Kidney tubule cell (primary cell): ENCODE measurements around the gene NNAT.

Experiments used
- DNase-seq: peaks from one replicate; pipeline ENCODE4 v3.0.0-alpha.2; 2018; ENCODE audit warnings: low spot score

Gene NNAT

DNA sequence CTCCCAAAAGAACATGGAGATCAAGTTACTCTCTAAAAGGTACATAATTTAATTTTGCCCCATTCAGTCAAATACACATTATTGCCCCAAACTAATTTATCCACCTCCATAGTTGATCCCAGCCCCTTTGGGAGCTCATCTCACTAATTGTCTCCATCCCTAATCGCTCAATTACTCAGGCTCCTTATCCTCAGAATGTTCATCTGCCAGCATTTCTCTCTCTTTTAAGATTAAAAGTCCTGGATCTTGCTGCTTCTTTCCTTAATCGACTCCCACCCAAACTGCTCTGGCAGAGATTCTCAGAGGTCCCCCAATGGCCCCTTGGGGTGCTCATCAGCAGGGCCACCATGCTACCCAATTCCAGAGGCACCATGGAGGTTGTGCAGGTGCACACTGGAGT lies 18.4 kb upstream of the NNAT start:
- DNase-seq: no peak

DNA sequence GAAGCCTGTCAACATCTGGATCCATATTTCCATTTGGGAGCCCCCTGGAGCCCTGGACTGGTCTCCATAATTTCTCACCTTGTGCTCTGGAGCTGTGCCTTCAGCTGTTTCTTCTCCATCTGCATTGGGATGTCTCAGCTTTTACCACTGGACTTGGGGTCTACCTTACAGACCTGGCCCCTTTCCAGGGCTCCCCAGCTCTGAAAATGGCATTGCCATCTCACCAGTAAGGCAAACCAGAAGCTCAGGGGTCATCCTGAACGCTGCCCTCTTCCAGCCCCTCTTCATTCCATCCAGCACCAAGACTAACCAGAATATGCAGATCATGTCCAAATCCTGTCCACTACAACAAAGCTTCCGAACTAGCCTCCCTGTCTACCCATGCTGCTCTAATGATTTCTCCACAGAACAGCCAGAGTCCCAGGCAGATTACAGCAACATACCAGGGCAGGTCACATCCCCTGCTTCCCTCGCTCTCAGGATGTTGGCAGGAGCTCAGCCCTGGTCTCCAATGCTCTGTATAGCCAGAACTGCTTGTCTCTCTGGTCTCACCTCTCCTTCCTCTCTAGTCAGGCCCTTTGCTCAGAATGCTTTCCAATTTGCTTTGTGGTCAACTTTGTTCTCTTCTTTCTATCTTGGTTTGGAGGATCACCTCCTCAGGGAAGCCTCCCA lies 17.7 kb upstream of the NNAT start:
- no peak for DNase-seq

DNA sequence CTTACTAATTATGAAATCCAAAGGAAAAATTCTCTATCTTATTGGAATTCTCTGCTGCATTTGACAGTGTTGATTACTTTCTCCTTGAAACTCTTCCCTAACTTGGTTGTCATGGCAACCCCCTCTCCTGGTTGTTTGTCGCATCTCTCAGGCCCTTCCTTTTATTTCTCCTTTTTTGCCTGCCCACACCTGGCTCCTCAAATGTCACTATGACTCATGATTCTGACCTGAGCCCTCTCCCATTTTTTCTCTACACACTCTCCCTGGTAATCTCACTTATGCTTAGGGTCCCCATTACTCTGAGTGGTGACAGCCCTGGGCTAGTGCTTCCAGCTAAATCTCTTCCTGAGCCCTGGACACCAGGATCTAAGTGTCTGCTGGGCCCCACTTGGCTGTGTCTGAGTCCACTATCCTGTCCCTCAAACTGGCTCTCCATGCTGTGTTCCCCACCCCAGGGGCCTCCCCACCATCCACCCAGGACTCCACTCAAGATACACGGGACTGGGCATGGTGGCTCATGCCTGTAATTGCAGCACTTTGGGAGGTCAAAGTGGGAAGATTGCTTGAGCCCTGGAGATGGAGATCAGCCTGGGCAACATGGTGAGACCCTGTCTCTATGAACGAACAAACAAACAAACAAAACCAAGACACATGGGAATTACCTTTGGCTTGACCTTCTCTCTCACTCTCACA lies 16.5 kb upstream of the NNAT start:
- DNase-seq: peak; percentile 30

DNA sequence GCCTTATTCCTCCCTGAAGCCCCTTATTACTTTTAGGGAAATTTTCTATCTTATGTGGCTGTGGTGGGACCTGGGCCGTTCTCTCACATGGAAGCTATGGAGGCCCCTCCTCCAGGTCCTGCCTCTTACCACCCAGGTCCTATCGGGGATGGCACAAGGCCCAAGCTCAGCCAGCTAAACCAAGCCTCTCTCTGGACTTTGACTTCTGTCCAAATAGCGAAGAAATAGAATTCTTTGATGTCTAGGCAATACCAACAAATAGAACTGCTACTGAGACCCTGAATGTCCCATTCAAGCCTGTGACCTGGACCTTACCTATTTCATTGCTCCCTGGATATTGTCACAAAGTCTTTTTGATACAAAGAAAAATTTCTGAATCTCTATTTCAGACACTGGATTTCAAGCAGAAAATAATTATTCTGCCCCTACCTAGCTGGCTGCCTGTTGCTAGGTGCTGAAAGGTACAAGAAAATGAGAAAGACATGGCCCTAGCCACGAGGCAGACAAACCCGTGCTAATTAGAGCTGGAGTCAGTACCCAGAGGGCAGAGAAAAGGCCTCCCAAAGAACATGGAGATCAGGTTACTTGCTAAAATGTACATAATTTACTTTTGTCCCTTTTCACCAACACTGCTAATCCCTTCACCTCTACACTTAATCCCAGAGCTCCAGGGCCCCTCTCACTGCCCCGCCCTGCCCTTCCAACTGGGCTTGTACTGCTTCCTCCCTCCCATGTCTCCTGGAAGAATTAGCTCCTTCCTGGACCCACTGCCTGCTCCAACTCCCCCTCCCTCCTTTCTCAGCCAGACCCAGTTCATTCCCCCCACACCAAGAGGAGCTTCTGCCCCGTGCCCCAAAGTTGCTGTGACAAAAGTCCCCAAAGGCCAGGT lies 15.5 kb upstream of the NNAT start:
- DNase-seq: no peak

DNA sequence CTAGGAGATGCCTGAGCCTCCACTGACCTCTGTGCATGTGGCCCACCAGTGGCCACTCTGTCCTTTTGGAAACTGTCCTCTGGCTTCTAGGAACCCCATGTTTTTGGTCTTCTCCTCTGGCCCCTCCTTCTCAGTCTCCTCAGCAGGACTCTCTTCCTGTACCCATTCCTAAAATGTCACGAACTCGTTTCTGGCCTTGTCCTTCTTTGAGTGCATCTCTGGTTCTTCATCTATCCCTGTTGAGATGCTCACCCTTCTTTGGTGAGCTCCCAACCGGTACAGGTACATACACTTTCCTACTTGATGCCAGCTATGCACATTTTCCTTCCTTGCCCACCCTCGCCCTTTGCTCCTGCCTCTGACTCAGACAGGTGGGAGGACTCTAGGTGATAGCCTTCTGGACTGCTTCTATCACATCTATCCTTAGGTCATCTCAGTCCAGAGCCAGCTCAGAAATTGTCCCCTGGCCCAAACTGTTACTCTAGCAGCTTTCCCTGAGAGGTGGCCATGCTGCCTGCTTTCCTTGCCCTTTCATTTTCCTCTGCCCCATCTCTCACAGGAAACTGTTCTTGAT lies 14.8 kb upstream of the NNAT start:
- no peak for DNase-seq

DNA sequence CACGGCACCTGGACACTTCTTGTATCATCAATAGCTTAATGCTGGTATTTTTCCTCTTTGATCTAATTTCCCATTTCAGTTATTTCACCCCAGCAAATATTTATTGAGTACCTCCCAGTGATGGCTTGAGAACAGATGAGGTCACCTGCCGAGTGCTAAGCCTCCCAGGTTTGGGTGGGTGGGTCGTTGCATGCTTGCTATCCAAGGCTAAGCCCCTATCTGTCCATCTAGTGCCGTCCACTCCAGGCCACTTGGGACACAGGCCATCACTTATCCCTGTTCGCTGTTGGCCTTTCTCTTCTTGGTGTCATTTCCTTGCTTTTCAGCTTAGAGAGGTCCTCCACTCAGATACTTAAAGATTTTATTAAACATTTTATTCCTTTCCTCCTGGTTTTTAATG lies 10.8 kb upstream of the NNAT start:
- no peak for DNase-seq

DNA sequence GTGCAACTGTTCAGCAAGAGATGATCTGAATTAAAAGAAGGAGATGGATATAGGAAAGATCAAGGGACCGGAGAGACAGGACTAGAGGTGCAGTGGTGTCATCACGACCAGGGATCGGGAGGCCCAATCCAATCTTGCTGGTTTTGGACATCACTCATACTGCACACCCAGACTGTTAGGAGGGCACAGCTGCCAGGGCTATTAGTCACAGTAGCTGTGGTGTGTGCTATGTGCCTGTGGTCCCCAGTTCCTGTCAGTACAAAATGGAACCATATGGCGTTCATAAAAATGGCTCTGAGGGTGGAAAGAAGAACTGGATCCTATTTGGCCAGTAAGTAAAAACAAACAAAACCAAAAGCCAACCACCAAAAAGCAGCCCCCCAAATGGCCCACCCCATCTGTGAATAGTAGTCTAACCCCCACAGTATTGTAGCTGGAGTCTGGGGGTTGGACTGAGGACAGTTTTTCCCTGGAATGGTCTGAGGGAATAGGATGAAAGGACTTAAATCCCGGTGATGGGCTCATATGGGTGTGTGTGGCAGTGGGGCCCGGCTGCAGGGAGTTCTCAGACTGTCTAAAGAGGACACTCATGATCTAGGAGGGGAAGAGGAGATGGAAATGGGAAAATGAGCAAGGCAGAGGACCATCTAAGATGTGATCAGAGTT lies 9.3 kb upstream of the NNAT start:
- peak; percentile 43 for DNase-seq

DNA sequence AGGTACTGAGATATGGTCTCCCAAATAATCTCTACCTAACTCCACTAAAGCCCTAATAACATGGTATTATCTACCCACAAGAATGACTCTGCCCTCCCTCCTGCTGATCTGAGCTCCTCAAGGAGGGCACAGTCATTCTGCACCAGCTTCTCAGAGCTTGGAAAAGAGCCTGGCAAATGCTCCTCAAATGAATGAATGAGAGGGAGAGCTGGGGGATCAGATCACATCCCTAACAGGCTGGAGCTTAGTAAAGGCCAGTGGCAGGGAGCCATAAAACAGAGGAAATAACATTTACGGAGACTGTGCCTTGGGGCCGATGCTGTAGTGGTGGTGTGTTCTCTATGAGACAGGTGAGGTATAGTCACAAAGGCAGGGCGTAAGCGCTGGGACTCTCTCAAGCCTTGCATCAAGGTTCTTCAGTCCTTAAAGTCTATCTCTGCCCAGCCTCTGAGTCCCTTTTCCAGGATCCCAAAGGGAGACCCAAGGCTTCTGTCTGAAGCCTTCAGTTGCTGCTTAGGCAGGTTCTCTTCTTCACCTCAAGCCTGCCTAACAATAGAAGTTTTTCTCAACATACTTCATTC lies 7.2 kb upstream of the NNAT start:
- no peak for DNase-seq

DNA sequence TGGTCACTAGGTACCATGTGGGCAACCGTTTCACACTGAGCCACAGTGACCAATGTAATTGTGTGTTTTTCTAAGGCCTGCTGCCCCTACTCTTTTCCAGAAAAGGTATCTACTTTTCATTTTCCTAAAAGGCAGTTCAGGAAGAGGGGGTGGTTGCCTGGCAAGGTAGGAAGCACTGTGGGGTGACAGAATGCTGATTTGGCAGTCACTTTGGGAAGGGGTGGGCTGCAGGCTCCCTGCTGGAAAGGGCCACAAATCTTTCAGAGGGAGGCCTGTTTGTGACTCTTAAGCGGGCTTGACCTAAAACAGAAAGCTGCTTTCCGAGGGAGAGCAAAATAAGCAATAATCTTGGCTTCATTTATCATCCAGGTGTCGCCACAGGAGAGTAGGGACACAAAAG lies 5.2 kb upstream of the NNAT start:
- no peak for DNase-seq

DNA sequence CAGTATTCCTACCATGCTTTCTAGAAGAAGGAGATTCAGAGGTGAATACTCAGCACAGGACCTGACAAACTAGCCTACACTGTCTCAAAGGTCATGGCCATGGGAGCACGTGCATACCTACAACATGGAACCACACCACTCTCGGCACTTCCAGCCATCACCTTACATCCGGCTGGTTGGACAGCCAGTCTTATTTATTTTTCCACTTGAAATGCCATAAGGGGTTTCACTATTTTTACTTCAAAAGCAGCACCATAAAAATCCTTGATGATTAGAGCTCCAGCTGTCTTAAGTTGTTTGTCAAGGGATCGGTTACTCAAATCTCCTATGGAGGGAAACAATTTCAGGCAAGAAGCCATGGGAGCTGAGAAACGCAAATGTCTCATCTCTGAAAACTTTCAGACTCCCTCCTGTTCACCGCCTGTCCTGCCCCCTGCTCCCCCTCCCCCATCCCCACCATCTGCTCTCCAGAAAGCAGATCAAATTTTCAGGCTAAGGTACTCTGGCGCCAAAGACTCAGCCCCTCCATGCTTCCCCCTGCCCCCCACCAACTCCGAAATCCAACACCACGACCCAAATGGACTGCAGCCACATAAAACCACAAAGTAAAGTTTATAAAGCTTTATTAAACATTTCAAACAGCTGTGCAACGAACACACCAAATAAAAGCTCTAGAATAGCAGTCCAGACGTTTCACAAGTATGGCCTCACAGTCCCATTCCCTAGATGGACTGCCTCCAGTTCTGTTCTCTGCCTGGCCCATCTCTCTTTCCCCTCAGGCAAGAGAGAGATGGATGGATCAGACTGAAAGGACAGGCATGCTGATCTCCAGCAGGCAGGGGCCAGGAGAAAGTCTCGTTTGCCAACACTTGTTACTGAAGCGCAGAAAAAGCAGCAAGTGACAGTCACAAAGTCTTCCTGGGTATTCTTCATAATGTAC lies 4.0 kb upstream of the NNAT start:
- no peak for DNase-seq

DNA sequence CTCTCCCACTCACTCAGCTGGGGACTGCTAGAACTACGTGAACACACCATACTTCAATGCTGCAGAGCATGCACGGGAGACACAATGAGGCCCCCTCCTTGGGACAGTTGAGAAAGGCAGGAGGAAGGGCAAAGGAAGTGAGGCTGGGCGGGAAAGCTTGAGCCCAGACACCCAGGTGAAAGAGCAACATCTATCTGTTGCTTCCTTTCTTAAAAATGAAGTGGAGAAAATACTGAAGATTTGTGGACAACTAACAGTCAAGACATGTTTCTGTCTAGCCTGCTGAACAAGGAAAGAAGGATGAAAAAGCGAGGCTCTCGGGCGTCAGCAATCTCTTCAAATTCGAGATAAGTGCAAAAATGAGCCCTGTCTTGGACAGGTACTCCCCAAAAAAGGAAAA lies 3.0 kb upstream of the NNAT start:
- DNase-seq: no peak

DNA sequence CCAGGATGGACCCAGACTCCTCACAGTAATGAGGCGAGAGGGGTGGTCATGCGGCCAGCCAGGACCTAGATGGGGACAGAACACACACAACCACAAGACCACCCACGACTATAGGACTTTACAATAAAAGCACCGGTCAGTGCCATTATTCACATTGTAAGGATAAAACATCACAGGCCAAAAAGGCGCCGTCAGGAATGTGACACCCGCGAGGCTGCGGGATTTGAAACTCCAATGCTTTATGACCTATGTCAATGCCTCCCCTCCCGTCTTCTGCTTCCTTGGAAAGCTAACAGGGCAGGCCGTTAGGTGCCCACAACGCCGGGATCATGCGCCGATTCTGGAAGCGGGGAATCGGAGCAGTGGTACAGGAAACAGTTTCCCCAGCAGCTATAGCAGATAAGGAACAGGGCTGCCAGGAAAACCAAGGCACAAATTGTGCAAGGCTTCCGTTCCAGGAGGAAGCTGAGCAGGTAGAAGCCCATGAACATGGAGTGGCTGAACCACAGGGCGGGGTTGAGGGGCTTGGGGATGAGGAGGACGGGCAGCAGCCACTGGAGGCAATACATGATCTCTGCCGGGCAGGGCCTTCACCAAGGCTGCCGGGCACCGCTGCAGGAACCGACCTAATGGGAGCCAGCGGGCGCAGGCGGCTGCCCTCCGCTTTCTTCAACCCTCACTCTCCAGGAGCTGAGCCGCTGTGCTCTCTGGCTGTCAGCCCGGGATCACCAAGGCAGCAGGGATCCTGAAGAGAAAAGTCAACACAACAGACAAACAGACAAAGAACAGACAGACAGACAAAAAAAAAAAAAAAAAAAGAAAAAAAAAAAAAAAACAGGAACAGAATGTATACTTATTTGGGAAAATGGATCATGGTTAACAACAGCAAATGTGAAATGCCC lies 2.2 kb upstream of the NNAT start:
- no peak for DNase-seq

DNA sequence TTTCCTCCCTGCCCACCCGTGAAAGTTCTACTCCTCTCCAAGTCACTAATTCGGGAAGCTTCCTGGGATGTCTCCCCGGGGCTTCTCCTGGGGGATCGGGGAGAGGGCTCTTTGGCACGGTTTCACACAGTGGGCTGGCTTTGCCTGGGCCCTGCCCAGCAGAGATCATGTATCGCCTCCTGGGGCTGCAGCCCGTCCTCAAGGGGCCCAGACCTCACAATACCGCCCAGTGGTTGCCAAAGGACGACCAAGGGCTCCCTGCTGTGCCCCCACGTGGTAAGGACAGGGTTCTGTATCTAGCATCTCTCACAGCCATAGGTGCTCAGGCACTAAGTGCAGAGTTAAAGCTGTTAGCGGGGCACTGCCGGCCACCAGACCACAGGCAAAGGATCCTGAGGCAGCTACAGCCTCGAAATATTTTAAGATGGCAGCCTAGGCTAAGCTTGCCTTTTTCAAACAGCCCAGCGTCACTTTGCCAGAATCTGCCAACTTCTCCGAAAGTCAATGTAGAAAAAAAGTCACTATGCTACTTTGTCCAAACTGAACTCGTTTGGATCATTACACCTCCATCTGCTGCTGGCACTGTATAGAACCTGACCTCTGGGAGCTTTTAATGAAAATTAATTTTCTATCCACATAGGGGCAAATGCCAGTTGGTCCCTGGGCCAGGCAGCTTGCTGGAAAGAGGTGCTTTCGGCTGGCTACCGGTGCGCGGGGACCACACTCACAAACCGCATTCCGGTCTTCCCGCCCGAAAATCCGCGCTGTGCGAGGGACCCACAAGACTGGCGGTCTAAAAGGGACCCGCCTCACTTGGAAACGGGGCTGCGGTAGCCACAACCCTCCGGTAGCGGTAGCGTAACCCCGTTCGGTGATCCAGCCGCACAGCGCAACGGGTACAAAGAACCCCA lies 1.3 kb upstream of the NNAT start:
- DNase-seq: no peak

DNA sequence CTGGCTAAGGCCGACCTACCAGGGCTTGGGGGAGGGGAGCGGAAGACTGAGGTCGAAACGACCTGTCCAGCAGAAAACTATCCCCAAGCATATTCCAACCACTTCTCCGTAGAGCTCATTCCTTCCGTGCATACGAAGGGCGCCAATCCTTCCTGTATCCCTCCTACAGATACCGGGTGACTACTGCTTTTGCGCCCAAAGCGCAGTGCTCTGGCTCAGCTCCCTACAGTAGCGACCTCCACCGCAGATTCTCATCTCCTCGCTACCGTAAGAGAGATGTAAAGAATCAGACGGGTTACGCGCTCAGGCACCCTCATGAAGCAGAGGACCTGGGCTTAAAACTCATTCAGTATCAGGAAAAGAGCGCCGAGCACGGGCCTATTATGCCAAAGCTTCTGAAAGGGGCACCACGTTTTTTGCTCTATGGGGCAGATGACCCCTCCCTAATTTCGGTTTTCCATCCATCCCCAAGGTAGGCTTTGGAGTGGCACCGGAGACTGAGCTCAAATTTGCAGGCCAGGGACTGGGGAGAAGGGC lies 563 bp upstream of the NNAT start:
- DNase-seq: no peak

DNA sequence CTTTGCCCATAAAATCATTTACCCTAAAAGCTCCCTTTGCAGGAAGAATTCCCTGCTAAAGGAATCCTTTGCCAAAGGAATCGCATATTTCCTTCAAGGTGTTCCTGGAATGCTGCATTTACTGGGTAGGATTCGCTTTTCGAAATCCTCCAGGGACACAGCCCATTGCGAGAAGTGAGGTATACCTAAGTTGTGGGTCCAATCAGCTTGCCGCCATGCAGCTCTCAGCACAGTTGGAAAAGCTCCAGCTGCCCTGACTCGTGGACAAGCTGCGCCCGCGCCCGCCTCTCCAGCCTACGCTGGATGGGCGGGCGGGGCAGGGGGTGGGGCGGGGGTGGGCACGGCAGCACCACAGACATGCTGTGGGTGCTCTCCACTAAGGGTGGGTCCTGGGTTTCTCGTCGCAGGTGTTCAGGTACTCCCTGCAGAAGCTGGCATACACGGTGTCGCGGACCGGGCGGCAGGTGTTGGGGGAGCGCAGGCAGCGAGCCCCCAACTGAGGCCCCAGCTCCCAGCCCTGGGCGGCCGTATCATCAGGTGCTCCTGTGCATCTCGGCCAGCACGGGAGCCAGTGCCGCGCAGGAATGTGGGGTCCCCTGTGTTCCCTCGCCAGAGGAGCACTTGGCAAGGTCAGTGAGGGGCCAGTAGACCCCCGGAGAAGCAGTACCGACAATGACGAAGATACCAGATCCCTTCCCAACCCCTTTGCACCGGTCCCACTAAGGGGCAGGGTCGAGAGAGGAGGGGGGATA lies 1.4 kb downstream of the NNAT start:
- DNase-seq: peak; percentile 50

DNA sequence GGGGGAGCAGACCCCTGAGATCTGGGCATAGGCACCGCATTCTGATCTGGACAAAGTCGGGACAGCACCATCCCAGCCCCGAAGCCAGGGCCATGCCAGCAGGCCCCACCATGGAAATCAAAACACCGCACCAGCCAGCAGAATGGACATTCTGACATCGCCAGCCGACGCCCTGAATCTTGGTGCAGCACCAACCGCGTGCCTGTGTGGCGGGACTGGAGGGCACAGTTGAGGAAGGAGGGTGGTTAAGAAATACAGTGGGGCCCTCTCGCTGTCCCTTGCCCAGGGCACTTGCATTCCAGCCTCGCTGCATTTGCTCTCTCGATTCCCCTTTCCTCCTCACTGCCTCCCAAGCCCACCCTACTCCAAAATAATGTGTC lies 2.0 kb downstream of the NNAT start:
- no peak for DNase-seq

DNA sequence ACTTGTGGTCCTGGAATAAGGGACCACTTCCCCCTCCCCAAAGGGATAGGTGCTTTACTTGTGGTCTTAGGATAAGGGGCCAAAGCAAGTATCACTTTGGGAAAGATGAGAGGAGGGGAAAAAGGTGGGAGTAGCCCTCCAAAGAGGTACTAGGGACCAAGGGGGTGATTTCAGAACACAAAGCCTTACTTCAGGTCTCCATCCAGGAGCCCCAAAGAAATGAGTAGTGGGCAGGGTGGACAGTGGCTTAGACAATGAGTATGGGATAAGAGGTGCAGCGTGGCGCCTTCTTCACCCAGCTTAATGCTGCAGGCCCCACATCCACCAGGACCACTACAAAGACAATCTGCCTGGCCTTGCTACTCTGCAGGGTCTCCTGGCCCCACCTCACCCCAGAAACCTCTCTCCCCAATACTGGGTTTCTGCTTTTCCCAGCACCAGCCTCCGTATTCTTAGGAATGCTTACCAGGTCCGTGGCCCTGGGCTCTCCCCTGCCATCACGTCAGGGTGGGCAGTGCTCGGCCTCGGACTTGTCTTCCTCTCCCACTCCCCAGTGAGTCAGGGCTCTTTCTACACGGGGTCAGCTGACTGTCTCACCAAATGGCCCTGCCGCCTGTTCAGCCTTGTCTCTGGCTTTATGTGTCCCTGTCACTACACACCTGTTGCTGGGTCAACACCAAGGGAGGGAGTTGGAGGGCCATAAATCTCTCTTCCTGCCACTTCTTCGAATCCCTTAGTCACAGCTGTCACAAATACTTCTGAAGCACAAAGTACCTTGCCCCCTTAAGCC lies 3.1 kb downstream of the NNAT start:
- DNase-seq: peak; percentile 41
